Endothelial cell (in vitro differentiated cells): ENCODE results near the gene PLD6. TPM values are rescaled to one million over a fixed set of nuclear protein-coding genes. Genes with fewer than 3 reads are reported as not detected.

Source experiments
- DNase-seq: peaks from one replicate; pipeline ENCODE4 v3.0.0; 2021; ENCODE audit warnings: low spot score
- H3K27ac Mint-ChIP-seq: one replicate; pipeline ENCODE4 v1.8.0; 2021; ENCODE audit warnings: mixed read lengths, inconsistent platforms; ENCODE audit not compliant: unreplicated experiment
- H3K27me3 Mint-ChIP-seq: one replicate; pipeline ENCODE4 v1.8.0; 2021; ENCODE audit warnings: mild to moderate bottlenecking, moderate library complexity, mixed read lengths, inconsistent platforms; ENCODE audit not compliant: unreplicated experiment
- H3K36me3 Mint-ChIP-seq: one replicate; pipeline ENCODE4 v1.8.0; 2021; ENCODE audit warnings: mild to moderate bottlenecking, low read depth, mixed read lengths, inconsistent platforms; ENCODE audit not compliant: unreplicated experiment
- H3K4me1 Mint-ChIP-seq: one replicate; pipeline ENCODE4 v1.8.0; 2021; ENCODE audit warnings: mild to moderate bottlenecking, mixed read lengths, inconsistent platforms; ENCODE audit not compliant: unreplicated experiment
- H3K4me3 Mint-ChIP-seq: one replicate; pipeline ENCODE4 v1.8.0; 2021; ENCODE audit warnings: mild to moderate bottlenecking, mixed read lengths, inconsistent platforms; ENCODE audit not compliant: unreplicated experiment
- H3K9me3 Mint-ChIP-seq: one replicate; pipeline ENCODE4 v1.8.0; 2021; ENCODE audit warnings: mixed read lengths, inconsistent platforms; ENCODE audit not compliant: unreplicated experiment
- total RNA-seq: library from RNA; stranded (reverse); fragmentation: NEBNext Ultra II Directional; extraction: Animal tissue kit (Norgen Biotek cat#: 25700); gene quantifications from one replicate; pipeline ENCODE4 v1.2.1, GENCODE V29; 2021; ENCODE audit not compliant: unreplicated experiment
- TF ChIP-seq, protein P1 (sequence below): fragments of 200-600 bp; sonication (generic); IDR thresholded peaks from one replicate; pipeline ENCODE4 v1.5.0; 2021; ENCODE audit warnings: antibody characterized with exemption; ENCODE audit not compliant: unreplicated experiment

The PLD6 gene
- total RNA-seq, 1 donor from 2014 or later, result 0.21 TPM

DNA sequence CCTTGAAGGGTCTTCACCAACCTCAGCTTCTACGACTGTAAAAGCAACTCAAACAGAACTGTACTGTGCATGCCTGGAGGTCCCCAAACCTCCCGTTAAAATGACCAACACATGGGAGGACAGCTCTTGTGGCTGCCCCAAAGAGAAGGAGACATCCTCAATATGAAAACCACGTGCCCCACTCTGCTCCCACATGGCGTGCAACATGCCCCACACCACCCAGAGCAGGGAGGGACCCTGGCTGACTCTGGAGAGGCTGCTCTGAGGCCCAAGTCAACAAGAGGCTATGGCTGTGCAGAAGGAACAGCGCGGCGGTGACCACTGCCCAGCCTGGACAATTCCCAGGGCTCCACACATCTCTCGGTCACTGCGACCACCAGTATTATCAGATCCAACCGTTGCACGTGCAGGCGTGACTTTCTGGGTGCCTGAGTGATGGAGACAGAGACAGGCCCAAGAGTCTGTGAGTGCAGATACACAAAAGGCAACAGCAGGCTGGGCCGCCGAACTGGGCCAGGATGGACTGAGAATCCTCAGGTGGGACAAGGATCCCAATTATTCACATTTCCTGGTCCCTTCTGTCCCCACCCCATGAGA, 1.4 kb downstream of the PLD6 start:
- H3K4me3 Mint-ChIP-seq, result no peak overlapping the region
- H3K36me3 Mint-ChIP-seq, result peaks cover 3% of the 10 kb centered on the region
- no peaks in the 10 kb centered on the region for H3K9me3 Mint-ChIP-seq
- H3K27me3 Mint-ChIP-seq, result peaks cover 2% of the 10 kb centered on the region
- no peak for DNase-seq
- no peak overlapping the region for H3K27ac Mint-ChIP-seq
- TF ChIP-seq, protein P1, sequence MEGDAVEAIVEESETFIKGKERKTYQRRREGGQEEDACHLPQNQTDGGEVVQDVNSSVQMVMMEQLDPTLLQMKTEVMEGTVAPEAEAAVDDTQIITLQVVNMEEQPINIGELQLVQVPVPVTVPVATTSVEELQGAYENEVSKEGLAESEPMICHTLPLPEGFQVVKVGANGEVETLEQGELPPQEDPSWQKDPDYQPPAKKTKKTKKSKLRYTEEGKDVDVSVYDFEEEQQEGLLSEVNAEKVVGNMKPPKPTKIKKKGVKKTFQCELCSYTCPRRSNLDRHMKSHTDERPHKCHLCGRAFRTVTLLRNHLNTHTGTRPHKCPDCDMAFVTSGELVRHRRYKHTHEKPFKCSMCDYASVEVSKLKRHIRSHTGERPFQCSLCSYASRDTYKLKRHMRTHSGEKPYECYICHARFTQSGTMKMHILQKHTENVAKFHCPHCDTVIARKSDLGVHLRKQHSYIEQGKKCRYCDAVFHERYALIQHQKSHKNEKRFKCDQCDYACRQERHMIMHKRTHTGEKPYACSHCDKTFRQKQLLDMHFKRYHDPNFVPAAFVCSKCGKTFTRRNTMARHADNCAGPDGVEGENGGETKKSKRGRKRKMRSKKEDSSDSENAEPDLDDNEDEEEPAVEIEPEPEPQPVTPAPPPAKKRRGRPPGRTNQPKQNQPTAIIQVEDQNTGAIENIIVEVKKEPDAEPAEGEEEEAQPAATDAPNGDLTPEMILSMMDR, result no peak
- H3K4me1 Mint-ChIP-seq, result peaks cover 8% of the 10 kb centered on the region

DNA sequence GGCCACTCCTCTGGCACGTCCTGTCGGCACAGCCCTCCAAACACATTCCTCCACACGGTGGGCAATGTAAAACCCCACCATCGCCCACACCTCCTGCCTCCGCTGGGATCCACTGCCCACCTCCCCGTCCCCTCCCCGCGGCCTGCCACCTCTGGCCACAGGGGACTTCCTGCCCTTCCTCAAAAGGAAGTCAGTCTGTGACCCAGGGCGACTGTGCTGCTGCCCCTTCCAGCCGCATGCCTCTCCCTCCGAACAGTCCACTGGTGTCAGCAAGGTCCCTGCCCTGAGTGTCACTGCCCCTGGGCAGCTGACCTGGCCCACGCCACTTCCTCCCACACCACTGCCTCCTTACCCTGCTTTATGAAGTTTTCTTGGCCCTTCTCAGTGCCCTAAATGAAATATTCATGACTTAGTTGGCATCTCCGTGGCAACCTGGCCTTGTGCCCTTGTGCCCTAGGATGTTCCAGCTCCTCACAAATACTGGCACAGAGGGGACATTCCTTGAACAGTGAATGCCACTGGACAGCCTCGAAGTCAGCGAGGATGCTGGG, 2.0 kb downstream of the PLD6 start:
- no peak overlapping the region for H3K4me3 Mint-ChIP-seq
- no peak for DNase-seq
- H3K27ac Mint-ChIP-seq, result no peak overlapping the region

DNA sequence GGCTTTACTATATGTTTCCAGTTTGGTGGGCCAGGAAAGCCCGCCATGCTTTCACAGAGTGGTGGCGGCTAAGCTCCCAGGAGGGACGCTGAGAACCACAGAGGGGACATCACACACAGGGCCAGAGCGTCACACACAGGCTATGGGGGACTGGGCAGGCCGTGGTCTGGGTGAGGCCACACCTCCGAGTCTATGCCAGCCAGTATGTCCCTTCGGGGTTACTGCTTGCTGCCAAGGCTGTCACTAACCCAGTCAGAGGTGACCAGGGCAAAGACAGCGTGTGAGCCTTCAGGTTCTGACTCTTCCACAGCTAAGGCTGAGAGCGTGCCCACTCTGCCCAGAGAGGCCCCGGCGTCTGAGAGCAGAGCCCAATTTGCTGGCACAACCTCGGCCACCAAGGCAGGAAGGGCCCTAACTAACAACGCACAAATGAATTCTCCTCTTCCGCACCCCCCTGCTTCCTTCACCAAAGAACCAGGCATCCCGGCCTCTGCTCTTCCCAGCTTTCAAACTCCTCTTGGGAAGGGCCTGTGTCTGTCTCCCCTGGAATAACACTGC, 2.9 kb downstream of the PLD6 start:
- Mint-ChIP-seq H3K9me3 (no peaks in the 10 kb centered on the region), H3K36me3 (peaks cover 3% of the 10 kb centered on the region), H3K27me3 (peaks cover 2% of the 10 kb centered on the region), H3K4me1 (peaks cover 8% of the 10 kb centered on the region), H3K4me3 (no peak overlapping the region), H3K27ac (no peak overlapping the region)
- TF ChIP-seq, protein P1, result no peak
- DNase-seq, result no peak

More for the DNA sequence above, 2.0 kb downstream of the PLD6 start:
- TF ChIP-seq, protein P1, result no peak
- Mint-ChIP-seq H3K4me1 (peaks cover 8% of the 10 kb centered on the region), H3K36me3 (peaks cover 3% of the 10 kb centered on the region), H3K9me3 (no peaks in the 10 kb centered on the region), H3K27me3 (peaks cover 2% of the 10 kb centered on the region)

DNA sequence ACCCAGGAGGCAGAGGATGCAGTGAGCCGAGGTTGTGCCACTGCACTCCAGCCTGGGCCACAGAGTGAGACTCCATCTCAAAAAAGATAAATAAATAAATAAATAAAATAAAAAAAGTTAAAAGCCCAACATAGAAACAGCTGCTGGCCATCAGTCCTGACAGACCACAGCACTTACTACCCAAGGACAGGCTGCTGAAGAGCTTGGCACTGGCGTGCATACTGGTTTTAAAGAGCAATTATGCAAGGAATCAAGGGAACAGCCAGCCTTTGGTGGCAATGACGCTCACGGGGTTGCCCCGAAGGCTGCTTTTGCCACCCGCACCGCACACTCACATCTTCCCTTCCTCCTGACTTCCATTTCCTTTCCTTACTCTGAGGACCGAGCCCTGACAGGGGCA, 4.2 kb downstream of the PLD6 start:
- H3K4me3 Mint-ChIP-seq, result no peak overlapping the region
- peaks cover 8% of the 10 kb centered on the region for H3K4me1 Mint-ChIP-seq
- no peak overlapping the region for H3K27ac Mint-ChIP-seq
- TF ChIP-seq, protein P1, result no peak
- DNase-seq, result no peak
- no peaks in the 10 kb centered on the region for H3K9me3 Mint-ChIP-seq
- H3K36me3 Mint-ChIP-seq, result peaks cover 3% of the 10 kb centered on the region
- peaks cover 2% of the 10 kb centered on the region for H3K27me3 Mint-ChIP-seq

DNA sequence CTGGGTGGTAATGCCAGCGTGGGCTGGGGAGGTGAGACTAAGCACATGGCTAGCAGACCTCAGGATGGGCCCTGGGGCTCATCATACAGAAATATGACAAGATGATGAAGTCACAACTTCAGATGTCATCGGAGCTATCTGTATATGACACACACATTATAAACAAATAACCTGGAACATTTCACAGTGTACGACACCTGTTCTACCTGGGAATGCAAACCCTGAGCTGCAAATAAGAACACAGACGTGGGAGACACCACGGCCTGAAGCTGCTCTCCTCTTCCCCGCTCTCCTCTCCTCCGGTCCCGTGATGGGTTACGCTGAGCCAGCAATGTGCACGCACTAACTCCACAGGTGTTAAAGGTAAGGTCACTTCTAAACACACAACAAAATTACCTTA, 4.9 kb downstream of the PLD6 start:
- Mint-ChIP-seq H3K4me1 (peaks cover 8% of the 10 kb centered on the region), H3K27me3 (no peaks in the 10 kb centered on the region), H3K36me3 (peaks cover 3% of the 10 kb centered on the region), H3K4me3 (no peak overlapping the region), H3K27ac (no peak overlapping the region), H3K9me3 (no peaks in the 10 kb centered on the region)
- TF ChIP-seq, protein P1, result no peak
- DNase-seq, result no peak
